ENCODE results near the gene KLF9.

Gene KLF9

GRCh38 chr9:70421272-70422180, 7.1 kb upstream of the KLF9 start:
- DNase-seq = peak; percentile 12 to 48

- DNase-seq = peak; percentile 66 to 75
These were observed 6.2 kb upstream of the KLF9 start for GRCh38 chr9:70420441-70421271.

- DNase-seq = peak; percentile 93 to 94
These were observed 5.3 kb upstream of the KLF9 start for GRCh38 chr9:70419556-70420440.

DNA sequence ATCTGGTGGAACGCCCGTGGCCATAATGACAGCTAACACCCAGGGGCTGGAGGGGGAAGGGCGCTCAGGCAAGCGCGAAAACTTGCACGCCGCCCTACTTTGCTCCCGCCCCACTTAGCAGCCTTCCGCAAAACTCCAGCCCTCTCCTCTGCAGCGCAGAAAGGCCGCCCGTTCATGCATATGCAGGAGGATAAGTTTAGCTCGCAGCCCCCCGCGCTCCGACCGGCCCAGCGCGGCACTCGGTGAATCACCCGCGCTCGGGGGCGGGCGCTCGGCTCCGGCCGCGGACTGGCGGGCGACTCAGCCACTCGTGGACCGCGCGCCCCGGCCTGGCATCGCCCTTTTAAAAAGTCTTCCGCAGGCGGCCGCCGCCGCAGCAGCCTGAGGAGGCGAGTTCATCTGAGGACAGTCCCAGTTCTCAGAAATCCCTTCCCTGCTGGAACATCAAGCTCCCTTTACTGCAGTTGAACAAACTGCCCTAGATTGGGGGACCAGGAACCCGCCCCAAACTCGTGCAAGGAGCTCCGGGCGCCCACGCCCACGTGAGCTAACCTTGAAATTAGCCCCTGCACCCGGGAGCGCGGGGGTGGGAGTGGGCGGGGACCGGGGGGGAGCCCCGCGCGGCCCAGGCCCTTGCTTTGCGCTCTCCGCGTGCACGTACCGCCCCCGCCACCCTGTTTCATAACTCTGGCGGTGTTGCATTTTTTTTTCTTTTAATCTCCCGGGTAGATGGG, 4.5 kb upstream of the KLF9 start:
- DNase-seq = peak; percentile 98 to 99

DNA sequence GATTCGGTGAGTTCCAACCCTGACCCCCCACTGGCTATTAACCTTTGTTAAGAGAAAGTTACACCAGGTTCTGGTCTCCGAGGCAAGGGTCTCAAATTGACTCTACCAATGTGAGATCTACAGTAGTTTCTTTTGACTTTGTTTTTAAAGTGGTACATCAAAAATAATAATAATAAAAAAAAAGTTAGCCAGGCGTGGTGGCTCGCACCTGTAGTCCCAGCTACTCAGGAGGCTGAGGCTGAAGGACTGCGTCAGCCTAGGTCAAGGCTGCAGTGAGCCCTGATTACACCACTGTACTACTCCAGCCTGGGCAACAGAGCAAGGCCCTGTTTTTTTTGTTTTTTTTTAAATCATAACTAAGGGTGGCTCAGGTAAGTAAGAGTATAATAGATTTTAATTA, 1.0 kb upstream of the KLF9 start:
- DNase-seq = no peak

- no peak for DNase-seq
These were observed 584 bp upstream of the KLF9 start for GRCh38 chr9:70415041-70415440.

- DNase-seq = peak; percentile 75 to 80
These were observed 1.0 kb downstream of the KLF9 start for GRCh38 chr9:70413464-70413798.

- DNase-seq = peak in 1 of 2 experiments; percentile 17
These were observed 1.5 kb downstream of the KLF9 start for GRCh38 chr9:70412832-70413463.

- peak in 1 of 2 experiments; percentile 13 for DNase-seq
These were observed 2.3 kb downstream of the KLF9 start for GRCh38 chr9:70411930-70412831.

DNA sequence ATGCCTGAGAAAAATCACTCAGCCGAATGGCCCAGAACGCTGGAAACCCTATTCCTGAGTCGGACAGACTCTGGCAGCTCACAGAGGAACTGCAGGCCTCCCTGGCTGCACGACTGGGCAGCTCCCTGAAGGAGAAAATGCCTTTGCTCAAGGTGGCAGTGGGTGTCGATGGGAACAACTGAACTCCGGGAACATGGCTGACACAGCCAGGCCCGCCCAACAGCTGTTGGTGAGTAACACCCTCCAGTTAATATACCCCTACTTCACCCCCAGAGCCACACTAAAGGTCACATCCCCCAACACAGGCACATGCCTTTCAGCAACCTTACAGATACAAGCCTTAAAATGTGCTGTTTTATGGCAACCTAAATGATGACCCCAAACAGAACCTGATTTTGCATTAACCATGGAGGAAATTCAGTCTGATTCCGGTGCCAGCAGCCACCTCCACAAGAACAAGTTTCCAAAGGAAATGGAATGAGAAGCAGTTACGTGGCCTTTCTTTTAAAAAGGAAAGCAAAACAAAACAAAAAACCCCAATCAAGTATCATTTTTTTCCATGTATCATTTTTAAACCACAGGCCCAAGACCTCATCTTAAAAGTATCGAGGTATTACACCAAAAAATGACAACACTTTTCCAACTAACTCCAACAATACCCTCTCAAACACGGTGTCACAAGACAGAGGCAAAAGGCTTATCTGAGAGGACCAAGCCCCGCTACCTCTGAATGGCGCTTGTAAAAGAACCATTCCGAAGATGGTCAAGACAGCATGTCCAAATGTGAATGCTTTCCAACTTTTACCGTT, 3.1 kb downstream of the KLF9 start:
- no peak for DNase-seq

DNA sequence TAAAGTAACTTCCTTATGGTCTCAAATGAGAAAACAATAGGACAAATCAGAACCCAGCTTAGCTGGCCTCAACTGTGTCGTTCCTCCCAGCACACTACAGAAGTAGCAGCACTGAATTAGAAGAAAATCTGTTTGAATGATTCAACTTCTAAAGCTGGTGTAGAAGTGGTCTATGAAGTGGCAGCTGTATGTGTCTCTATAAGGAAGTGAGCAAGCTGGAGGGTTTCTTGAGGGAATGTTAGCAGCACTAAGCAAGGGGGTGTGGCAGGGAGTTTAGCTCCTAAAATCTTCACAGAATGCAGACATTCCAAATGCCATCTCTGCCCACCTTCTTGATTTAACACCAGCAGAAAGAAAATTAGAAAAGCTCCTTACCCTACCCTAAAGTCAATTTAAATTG, 4.1 kb downstream of the KLF9 start:
- peak; percentile 49 to 67 for DNase-seq

DNA sequence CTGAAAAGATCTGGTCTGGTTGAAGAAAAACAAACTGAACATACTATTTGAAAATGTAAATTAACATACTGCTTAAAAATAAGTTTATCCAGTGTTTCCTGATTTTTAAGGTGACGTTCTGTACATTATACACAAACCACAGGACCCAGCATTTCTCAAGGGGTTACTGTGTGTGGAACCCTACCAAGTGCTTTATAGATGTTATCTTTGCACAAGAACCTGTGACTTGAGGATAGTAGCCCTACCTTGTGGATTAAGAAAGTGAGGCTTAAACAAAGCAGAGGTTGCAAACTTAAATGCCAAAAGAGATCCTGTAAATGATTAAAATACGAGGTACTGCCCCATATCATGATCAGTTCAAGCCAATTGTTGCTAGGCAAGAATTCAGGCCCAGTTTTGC, 4.7 kb downstream of the KLF9 start:
- no peak for DNase-seq

DNA sequence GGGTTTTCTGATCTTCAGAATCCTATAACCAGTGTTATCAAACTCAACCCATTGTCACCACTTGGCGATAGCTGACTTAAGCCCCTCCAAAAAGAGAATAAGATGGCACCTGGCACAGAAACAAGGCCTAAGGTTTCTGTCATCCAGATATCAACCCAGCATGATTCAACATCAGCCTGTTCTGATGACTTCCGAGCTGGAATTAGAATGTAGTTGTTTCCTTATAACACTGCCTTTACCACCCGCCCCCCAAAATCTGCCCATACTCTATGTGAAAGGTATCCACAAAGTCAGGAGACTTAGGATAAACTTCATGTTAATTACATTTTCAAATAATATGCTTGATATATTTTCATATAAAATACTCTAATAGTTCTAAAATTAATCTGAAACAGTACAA, 5.2 kb downstream of the KLF9 start:
- DNase-seq = no peak

- no peak for DNase-seq
These were observed 5.9 kb downstream of the KLF9 start for GRCh38 chr9:70408393-70409040.

- no peak for DNase-seq
These were observed 7.4 kb downstream of the KLF9 start for GRCh38 chr9:70407081-70407503.

DNA sequence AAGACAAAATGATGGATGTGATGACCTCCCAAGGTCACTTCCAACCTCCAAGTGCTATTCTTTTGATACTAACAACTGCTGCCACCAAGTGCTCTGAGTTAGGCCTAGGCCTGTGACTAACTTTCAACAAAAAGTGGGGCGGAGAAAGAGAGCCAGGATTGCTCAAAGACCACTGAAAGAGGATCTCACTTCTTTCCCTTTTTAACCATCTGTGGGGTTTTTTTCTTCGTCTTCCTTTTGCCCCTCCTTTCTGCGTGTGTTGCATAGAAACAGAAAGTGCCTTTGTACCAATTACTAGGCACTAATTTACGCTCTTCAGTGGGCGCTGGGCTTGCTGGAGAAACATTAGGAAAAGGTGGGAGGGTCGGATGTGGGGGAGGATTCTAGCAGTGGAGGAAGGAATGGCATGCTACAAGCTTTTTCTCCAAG, 8.0 kb downstream of the KLF9 start:
- peak; percentile 53 to 70 for DNase-seq

GRCh38 chr9:70405808-70406433, 8.5 kb downstream of the KLF9 start:
- DNase-seq = no peak

- no peak for DNase-seq
These were observed 10.2 kb downstream of the KLF9 start for GRCh38 chr9:70404261-70404660.

GRCh38 chr9:70403618-70404025, 10.8 kb downstream of the KLF9 start:
- DNase-seq = no peak
